Measurements from ENCODE around the gene RNF144A. TPM values are rescaled to one million over a fixed set of nuclear protein-coding genes. Genes with fewer than 3 reads are reported as not detected.

The RNF144A gene
- total RNA-seq, 1 experiment from 2014 or later, result 10.6 TPM

DNA sequence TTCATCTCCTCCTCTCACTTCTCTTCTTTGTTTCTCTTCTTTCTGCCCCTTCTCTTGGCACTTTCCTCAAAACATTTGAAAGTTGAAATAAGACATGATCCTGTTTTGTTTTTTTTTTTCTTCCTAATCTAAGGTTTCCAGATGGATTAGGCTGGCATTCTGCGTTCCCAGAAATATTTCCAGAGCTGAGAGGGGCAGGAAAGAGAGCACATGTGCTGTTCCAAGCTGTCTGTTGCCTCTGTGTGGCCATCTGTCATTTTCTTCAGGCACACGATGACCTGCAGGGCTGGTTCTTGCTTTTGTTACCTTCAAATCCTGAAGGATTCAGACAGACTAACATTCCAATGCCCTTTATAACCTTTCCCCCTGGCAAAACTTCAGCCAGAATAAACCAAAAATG, 142.9 kb downstream of the RNF144A start:
- no peak overlapping the region for H2BK15ac ChIP-seq (ENCODE audit: low read depth, low read length)
- H4K91ac ChIP-seq (ENCODE audit: insufficient read length, low read depth, low read length), result no peak overlapping the region
- H3K4me2 ChIP-seq (ENCODE audit: insufficient read depth, insufficient read length, low read length), result no peak overlapping the region
- H3K4me1 Mint-ChIP-seq, result peaks cover 12% of the 10 kb centered on the region in 2 experiments
- H3K27me3 ChIP-seq (ENCODE audit: insufficient read depth, low read length), result no peaks in the 10 kb centered on the region
- H3K4me3 Mint-ChIP-seq, result no peak overlapping the region
- no peaks in the 10 kb centered on the region for H3K79me1 ChIP-seq (ENCODE audit: insufficient read depth, low read depth, low read length, poor library complexity, severe bottlenecking)
- H2BK20ac ChIP-seq (ENCODE audit: low read depth, low read length, poor library complexity, severe bottlenecking), result no peak overlapping the region
- H3K4me1 ChIP-seq (ENCODE audit: insufficient read depth, low read length), result peaks cover 2% of the 10 kb centered on the region; the same call in 1 of the 2 replicates
- peaks cover 13 to 19% of the 10 kb centered on the region in 2 experiments for H3K9me3 Mint-ChIP-seq
- no peak overlapping the region for H4K8ac ChIP-seq (replicated peaks; ENCODE audit: insufficient read length, low read depth, low read length)
- H3K18ac ChIP-seq (ENCODE audit: insufficient read length, low read depth, low read length), result no peak overlapping the region
- no peak overlapping the region for H3K14ac ChIP-seq (ENCODE audit: insufficient read depth, low read length)
- no peak overlapping the region for H4K5ac ChIP-seq (ENCODE audit: insufficient read length, low read depth, low read length)
- H2AFZ ChIP-seq (ENCODE audit: low read length), result no peak overlapping the region
- H3K9ac ChIP-seq (ENCODE audit: extremely low read depth, insufficient read length, low read length), result no peak overlapping the region
- TF ChIP-seq, protein P1, sequence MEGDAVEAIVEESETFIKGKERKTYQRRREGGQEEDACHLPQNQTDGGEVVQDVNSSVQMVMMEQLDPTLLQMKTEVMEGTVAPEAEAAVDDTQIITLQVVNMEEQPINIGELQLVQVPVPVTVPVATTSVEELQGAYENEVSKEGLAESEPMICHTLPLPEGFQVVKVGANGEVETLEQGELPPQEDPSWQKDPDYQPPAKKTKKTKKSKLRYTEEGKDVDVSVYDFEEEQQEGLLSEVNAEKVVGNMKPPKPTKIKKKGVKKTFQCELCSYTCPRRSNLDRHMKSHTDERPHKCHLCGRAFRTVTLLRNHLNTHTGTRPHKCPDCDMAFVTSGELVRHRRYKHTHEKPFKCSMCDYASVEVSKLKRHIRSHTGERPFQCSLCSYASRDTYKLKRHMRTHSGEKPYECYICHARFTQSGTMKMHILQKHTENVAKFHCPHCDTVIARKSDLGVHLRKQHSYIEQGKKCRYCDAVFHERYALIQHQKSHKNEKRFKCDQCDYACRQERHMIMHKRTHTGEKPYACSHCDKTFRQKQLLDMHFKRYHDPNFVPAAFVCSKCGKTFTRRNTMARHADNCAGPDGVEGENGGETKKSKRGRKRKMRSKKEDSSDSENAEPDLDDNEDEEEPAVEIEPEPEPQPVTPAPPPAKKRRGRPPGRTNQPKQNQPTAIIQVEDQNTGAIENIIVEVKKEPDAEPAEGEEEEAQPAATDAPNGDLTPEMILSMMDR (conservative IDR thresholded peaks at IDR 0.05), result no peak
- H2BK12ac ChIP-seq (ENCODE audit: insufficient read length, low read depth, low read length), result no peak overlapping the region
- H3K36me3 Mint-ChIP-seq (ENCODE audit: insufficient read depth in 1 of 3, low read depth in 3 of 3), result peaks cover 2 to 24% (median 12%) of the 10 kb centered on the region in 3 experiments
- H2AK5ac ChIP-seq (ENCODE audit: insufficient read length, low read length), result no peak overlapping the region
- H3K79me2 ChIP-seq (ENCODE audit: insufficient read depth, low read length), result no peaks in the 10 kb centered on the region
- H2BK5ac ChIP-seq (ENCODE audit: insufficient read length, low read length), result no peak overlapping the region
- no peak overlapping the region for H3K23ac ChIP-seq (ENCODE audit: insufficient read length, low read depth, low read length)
- H3K9me3 ChIP-seq (ENCODE audit: control insufficient read depth, low read depth, low read length), result no peaks in the 10 kb centered on the region
- H3K27ac ChIP-seq (ENCODE audit: insufficient read length, low read depth, low read length), result no peak overlapping the region
- no peak overlapping the region for H3K4ac ChIP-seq (ENCODE audit: low read depth, low read length)
- H3K27me3 Mint-ChIP-seq (ENCODE audit: low read depth), result no peaks in the 10 kb centered on the region; the same call in 1 of the 2 replicates
- DNase-seq, result no peak
- H3K56ac ChIP-seq (ENCODE audit: insufficient read length, low read depth, low read length), result no peak overlapping the region
- H4K20me1 ChIP-seq (ENCODE audit: control insufficient read depth, insufficient read depth, insufficient read length), result no peaks in the 10 kb centered on the region
- WGBS (ENCODE audit: extremely low coverage, insufficient read length, low lambda C conversion rate), result no CpG with 5 or more reads among the region's 2 CpGs
- H3T11ph ChIP-seq (ENCODE audit: low read length), result no peak overlapping the region
- no peak overlapping the region for H2BK120ac ChIP-seq (ENCODE audit: low read depth, low read length, poor library complexity, severe bottlenecking)
- no peak overlapping the region for H3K27ac Mint-ChIP-seq
- H3K23me2 ChIP-seq (ENCODE audit: insufficient read length, low read depth, low read length, poor library complexity, severe bottlenecking), result no peaks in the 10 kb centered on the region

All from H9 (cell line).